ENCODE data around the gene LAD1.

DNA sequence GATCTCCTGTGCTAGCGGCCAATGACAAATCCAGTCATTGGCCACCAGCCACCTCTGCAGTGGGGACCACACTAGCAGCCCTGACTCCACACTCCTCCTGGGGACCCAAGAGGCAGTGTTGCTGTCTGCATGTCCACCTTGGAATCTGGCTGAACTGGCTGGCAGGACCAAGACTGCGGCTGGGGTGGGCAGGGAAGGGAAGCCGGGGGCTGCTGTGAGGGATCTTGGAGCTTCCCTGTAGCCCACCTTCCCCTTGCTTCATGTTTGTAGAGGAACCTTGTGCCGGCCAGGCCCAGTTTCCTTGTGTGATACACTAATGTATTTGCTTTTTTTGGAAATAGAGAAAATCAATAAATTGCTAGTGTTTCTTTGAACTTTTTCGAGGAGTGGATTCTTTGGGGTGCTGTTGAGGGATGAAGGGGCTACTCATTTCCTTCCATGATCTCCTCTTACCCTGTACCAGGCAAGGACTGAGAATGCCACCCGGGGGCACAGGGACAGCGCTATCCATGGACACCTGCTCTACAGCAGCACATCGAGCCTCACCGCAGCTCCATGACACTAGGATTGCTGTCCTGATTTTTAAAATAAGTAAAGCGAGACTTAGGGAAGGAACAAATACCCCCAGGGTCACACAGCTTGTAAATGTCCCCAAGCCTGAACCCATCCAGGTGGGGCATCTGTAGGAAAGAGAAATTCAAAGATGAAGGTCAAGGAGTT lies 66.3 kb downstream of the LAD1 start:
- TF ChIP-seq GABPA (IDR thresholded peaks at IDR 0.05; ENCODE audit: low read depth, low read length) (no peak), GABPA (CRISPR knock-in tag; IDR thresholded peaks at IDR 0.05; ENCODE audit: low read depth) (no peak), HNRNPUL1 (IDR thresholded peaks at IDR 0.05; ENCODE audit: low read depth, low read length) (no peak), RAD21 (CRISPR knock-in tag; IDR thresholded peaks at IDR 0.05) (no peak), PTBP1 (IDR thresholded peaks at IDR 0.05; ENCODE audit: low read depth, low read length, poor library complexity, severe bottlenecking) (no peak), FOXK2 (IDR thresholded peaks at IDR 0.05) (no peak), ZBTB21 (CRISPR knock-in tag; IDR thresholded peaks at IDR 0.05) (no peak), TP53 (CRISPR knock-in tag; conservative IDR thresholded peaks at IDR 0.05) (no peak), JUNB (CRISPR knock-in tag; IDR thresholded peaks at IDR 0.05; ENCODE audit: borderline replicate concordance) (no peak), ELF4 (CRISPR knock-in tag; IDR thresholded peaks at IDR 0.05; ENCODE audit: borderline replicate concordance) (no peak)
- TF ChIP-seq, protein P1, sequence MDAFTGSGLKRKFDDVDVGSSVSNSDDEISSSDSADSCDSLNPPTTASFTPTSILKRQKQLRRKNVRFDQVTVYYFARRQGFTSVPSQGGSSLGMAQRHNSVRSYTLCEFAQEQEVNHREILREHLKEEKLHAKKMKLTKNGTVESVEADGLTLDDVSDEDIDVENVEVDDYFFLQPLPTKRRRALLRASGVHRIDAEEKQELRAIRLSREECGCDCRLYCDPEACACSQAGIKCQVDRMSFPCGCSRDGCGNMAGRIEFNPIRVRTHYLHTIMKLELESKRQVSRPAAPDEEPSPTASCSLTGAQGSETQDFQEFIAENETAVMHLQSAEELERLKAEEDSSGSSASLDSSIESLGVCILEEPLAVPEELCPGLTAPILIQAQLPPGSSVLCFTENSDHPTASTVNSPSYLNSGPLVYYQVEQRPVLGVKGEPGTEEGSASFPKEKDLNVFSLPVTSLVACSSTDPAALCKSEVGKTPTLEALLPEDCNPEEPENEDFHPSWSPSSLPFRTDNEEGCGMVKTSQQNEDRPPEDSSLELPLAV (CRISPR knock-in tag; conservative IDR thresholded peaks at IDR 0.05; ENCODE audit: low read depth), result no peak
- TF ChIP-seq, protein P2, sequence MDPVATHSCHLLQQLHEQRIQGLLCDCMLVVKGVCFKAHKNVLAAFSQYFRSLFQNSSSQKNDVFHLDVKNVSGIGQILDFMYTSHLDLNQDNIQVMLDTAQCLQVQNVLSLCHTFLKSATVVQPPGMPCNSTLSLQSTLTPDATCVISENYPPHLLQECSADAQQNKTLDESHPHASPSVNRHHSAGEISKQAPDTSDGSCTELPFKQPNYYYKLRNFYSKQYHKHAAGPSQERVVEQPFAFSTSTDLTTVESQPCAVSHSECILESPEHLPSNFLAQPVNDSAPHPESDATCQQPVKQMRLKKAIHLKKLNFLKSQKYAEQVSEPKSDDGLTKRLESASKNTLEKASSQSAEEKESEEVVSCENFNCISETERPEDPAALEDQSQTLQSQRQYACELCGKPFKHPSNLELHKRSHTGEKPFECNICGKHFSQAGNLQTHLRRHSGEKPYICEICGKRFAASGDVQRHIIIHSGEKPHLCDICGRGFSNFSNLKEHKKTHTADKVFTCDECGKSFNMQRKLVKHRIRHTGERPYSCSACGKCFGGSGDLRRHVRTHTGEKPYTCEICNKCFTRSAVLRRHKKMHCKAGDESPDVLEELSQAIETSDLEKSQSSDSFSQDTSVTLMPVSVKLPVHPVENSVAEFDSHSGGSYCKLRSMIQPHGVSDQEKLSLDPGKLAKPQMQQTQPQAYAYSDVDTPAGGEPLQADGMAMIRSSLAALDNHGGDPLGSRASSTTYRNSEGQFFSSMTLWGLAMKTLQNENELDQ (CRISPR knock-in tag; IDR thresholded peaks at IDR 0.05; ENCODE audit: borderline replicate concordance), result no peak
- TF ChIP-seq, protein P3, sequence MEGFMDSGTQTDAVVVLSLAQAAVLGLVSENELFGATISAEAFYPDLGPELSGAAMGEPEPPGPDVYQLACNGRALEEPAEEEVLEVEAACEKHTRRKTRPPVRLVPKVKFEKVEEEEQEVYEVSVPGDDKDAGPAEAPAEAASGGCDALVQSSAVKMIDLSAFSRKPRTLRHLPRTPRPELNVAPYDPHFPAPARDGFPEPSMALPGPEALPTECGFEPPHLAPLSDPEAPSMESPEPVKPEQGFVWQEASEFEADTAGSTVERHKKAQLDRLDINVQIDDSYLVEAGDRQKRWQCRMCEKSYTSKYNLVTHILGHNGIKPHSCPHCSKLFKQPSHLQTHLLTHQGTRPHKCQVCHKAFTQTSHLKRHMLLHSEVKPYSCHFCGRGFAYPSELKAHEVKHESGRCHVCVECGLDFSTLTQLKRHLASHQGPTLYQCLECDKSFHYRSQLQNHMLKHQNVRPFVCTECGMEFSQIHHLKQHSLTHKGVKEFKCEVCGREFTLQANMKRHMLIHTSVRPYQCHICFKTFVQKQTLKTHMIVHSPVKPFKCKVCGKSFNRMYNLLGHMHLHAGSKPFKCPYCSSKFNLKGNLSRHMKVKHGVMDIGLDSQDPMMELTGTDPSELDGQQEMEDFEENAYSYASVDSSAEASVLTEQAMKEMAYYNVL (CRISPR knock-in tag; IDR thresholded peaks at IDR 0.05; ENCODE audit: borderline replicate concordance), result no peak

All from HepG2 (cell line).